CD4-positive, alpha-beta memory T cell (primary cell): Measurements from ENCODE around the gene PAX2. TPM values are rescaled to one million over a fixed set of nuclear protein-coding genes. Genes with fewer than 3 reads are reported as not detected.
A peak's percentile ranks its signal among the peaks of the same experiment; 100 is the strongest.

Experiments
- CTCF ChIA-PET: fragments of 350-600 bp; sonication (Branson Sonifier 250); formaldehyde crosslinking; loops from one replicate; lab custom pipeline; 2021; ENCODE audit warnings: inconsistent platforms; ENCODE audit not compliant: partially characterized antibody; lab: Charles Lee
- POLR2A ChIA-PET: fragments of 350-600 bp; sonication (Branson Sonifier 250); formaldehyde crosslinking; loops from one replicate; lab custom pipeline; 2021; ENCODE audit not compliant: partially characterized antibody; lab: Charles Lee
- DNase-seq, 5 donors: peaks; one replicate each; pipeline versions ENCODE4 v3.0.0 to v3.0.0-alpha.2; 2020 to 2022; ENCODE audit warnings: mixed read lengths in 1 of 5
- H3K27ac ChIP-seq: one replicate; pipeline ENCODE4 v1.7.0; 2013; ENCODE audit warnings: low read depth, low read length
- H3K27me3 ChIP-seq: 2 replicates; pipeline ENCODE4 v1.7.0; 2013; ENCODE audit warnings: mild to moderate bottlenecking, low read length, moderate library complexity; ENCODE audit not compliant: insufficient read depth
- H3K36me3 ChIP-seq: 2 replicates; pipeline ENCODE4 v1.7.0; 2013; ENCODE audit warnings: mild to moderate bottlenecking, low read length, moderate library complexity; ENCODE audit not compliant: insufficient read depth
- H3K4me1 ChIP-seq: 2 replicates; pipeline ENCODE4 v1.7.0; 2013; ENCODE audit warnings: mild to moderate bottlenecking, low read length, moderate library complexity; ENCODE audit not compliant: insufficient read depth
- H3K4me3 ChIP-seq, 2 donors: one replicate each; pipeline ENCODE4 v1.7.0; 2013; ENCODE audit warnings: low read length in 2 of 2, mild to moderate bottlenecking in 1 of 2
- H3K9me3 ChIP-seq, 2 donors: one replicate each; pipeline ENCODE4 v1.7.0; 2013; ENCODE audit warnings: low read length in 2 of 2, control low read depth in 1 of 2; ENCODE audit not compliant: control insufficient read depth in 1 of 2
- H3K27ac Mint-ChIP-seq, 7 donors: one replicate each; pipeline ENCODE4 v1.8.0; 2020 to 2021; ENCODE audit warnings: mixed read lengths in 7 of 7, mild to moderate bottlenecking in 6 of 7, inconsistent platforms in 3 of 7, moderate library complexity in 3 of 7
- H3K27me3 Mint-ChIP-seq, 2 donors: one replicate each; pipeline ENCODE4 v1.8.0; 2020 to 2021; ENCODE audit warnings: mixed read lengths in 2 of 2
- H3K36me3 Mint-ChIP-seq, 2 donors: one replicate each; pipeline ENCODE4 v1.8.0; 2020 to 2021; ENCODE audit warnings: mixed read lengths in 2 of 2, inconsistent platforms in 1 of 2, mild to moderate bottlenecking in 1 of 2
- H3K4me1 Mint-ChIP-seq, 4 donors: one replicate each; pipeline ENCODE4 v1.8.0; 2020 to 2021; ENCODE audit warnings: mixed read lengths in 4 of 4, mild to moderate bottlenecking in 1 of 4
- H3K4me3 Mint-ChIP-seq, 8 donors: one replicate each; pipeline ENCODE4 v1.8.0; 2020 to 2021; ENCODE audit warnings: mixed read lengths in 8 of 8, mild to moderate bottlenecking in 7 of 8, moderate library complexity in 6 of 8, inconsistent platforms in 3 of 8
- H3K9me3 Mint-ChIP-seq, 8 donors: one replicate each; pipeline ENCODE4 v1.8.0; 2020 to 2021; ENCODE audit warnings: mixed read lengths in 8 of 8, mild to moderate bottlenecking in 5 of 8, inconsistent platforms in 3 of 8, moderate library complexity in 1 of 8
- intact Hi-C: fragments of 100-400 bp; cut with micrococcal nuclease; formaldehyde crosslinking; loops from one replicate; pipeline ENCODE4 v1.15.1; 2023
- polyA plus RNA-seq, 2 donors: library from polyadenylated mRNA; unstranded; fragments of 300-500 nt; fragmentation: Illumina TruSeq; gene quantifications; one replicate each; pipeline ENCODE4 v1.2.3, GENCODE V29; 2021
- total RNA-seq, 2 experiments: library from RNA; stranded (reverse); gene quantifications; one replicate each; pipeline ENCODE4 v1.2.3, GENCODE V29; 2021

The PAX2 gene
- total and polyA plus RNA-seq, 4 experiments from 2014 or later = not detected

DNA sequence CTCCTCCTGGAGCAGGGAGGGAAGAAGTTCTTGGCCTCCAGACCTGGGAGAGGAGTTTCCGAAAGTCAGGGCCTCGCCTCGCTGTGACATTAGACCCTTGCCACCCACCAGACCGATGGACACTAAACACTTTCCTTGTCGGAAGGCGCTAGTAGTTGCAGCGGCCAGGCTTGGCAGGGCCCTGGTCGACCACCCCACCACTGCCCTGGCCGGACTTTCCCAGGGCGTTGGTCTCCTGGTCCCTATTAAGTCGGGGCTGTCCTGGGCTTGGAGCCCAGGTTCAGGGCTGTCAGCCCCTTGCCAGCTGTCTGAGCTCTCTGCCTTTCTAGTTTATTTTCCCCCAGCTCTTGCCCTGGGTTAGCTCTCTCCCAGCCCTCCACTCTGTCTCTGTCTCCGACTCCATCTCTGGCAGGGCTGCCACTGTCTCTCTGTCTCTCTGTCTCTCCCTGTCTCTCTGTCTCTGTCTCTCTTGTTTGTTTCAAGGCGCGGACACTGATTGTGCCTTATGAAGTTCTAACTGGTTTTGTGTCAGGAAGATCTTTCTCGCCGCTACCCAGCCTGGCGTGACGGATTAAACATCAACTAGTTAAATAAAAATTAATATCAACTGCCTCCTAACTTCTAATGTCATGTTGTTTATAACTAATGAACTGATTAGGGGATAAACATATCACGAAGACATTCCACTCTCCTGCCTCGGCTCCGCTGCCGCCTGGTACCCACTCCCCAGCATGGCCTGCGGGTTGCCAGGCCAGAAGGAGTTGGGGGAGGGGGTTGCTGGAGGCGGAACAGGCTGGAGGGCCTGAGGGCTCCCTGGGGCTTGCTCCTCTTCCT is 13.8 kb upstream of the PAX2 start:
- H3K9me3 ChIP-seq = no peaks in the 10 kb centered on the region
- ChIA-PET POLR2A (no interaction called here), CTCF (no interaction called here)
- peaks cover 66 to 77% of the 10 kb centered on the region in 2 donors for H3K27me3 Mint-ChIP-seq
- no peak overlapping the region for H3K27ac ChIP-seq
- peak overlapping the region; percentile 41 to 89 (median 65) for H3K4me3 Mint-ChIP-seq
- H3K4me1 ChIP-seq = peaks cover 24% of the 10 kb centered on the region
- H3K27ac Mint-ChIP-seq = peak overlapping the region in 1 of 7 donors; percentile 72
- no peak for DNase-seq
- peaks cover 17 to 48% (median 34%) of the 10 kb centered on the region in 4 donors for H3K4me1 Mint-ChIP-seq
- no peak overlapping the region for H3K4me3 ChIP-seq
- no peaks in the 10 kb centered on the region for H3K36me3 ChIP-seq
- H3K27me3 ChIP-seq = peaks cover 52% of the 10 kb centered on the region
- intact Hi-C loops = no loop called here
- H3K9me3 Mint-ChIP-seq = peaks cover 0 to 2% (median 0%) of the 10 kb centered on the region in 8 donors
- no peaks in the 10 kb centered on the region for H3K36me3 Mint-ChIP-seq

- no peak overlapping the region for H3K27ac ChIP-seq
- CTCF ChIA-PET = no interaction called here
- H3K27ac Mint-ChIP-seq = no peak overlapping the region
- no peaks in the 10 kb centered on the region for H3K9me3 ChIP-seq
- H3K4me3 Mint-ChIP-seq = peak overlapping the region in 5 of 8 donors; percentile 12 to 63 (median 43)
- peaks cover 0 to 4% (median 0%) of the 10 kb centered on the region in 8 donors for H3K9me3 Mint-ChIP-seq
- H3K36me3 Mint-ChIP-seq = no peaks in the 10 kb centered on the region
- no peaks in the 10 kb centered on the region for H3K36me3 ChIP-seq
- DNase-seq = no peak
- no peak overlapping the region for H3K4me3 ChIP-seq
- intact Hi-C loops = no loop called here
- peaks cover 67 to 80% of the 10 kb centered on the region in 2 donors for H3K27me3 Mint-ChIP-seq
- H3K4me1 Mint-ChIP-seq = peaks cover 17 to 53% (median 37%) of the 10 kb centered on the region in 4 donors
- peaks cover 25% of the 10 kb centered on the region for H3K4me1 ChIP-seq
- POLR2A ChIA-PET = no interaction called here
- peaks cover 58% of the 10 kb centered on the region for H3K27me3 ChIP-seq
Observed at GRCh38 chr10:100732241-100732596, 13.2 kb upstream of the PAX2 start.

DNA sequence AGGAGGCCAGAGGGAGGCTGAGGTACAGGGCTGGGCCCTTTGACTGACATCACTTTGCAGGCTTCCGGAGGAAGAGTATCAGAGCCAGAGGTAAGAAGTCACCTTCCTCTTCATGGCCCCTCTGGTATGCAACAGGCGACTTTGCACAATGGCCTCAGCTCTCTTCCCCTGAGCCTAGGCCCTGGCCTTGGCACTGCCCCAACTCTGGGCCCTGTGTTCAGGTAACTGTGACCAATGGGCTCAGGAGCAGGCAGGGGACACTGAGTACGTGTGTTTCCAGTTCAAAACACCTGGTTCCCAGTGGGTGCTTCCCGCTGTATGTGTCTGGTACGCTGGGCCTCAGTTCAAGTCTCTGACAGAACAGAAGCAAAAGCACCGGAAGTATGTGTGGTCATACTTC is 12.1 kb upstream of the PAX2 start:
- H3K36me3 Mint-ChIP-seq = no peaks in the 10 kb centered on the region
- Histone ChIP-seq H3K4me3 (no peak overlapping the region), H3K4me1 (peaks cover 36% of the 10 kb centered on the region), H3K36me3 (no peaks in the 10 kb centered on the region), H3K9me3 (no peaks in the 10 kb centered on the region), H3K27me3 (peaks cover 64% of the 10 kb centered on the region), H3K27ac (no peak overlapping the region)
- POLR2A ChIA-PET = no interaction called here
- H3K27me3 Mint-ChIP-seq = peaks cover 61 to 78% of the 10 kb centered on the region in 2 donors
- H3K9me3 Mint-ChIP-seq = peaks cover 0 to 4% (median 0%) of the 10 kb centered on the region in 8 donors
- CTCF ChIA-PET = interaction anchor here (1.2 kb wide), 1 partner anchor 10 kb away, joined by 3 read pairs; no protein-coding TSS in a partner anchor
- intact Hi-C loops = no loop called here
- H3K27ac Mint-ChIP-seq = no peak overlapping the region
- H3K4me1 Mint-ChIP-seq = peaks cover 18 to 64% (median 45%) of the 10 kb centered on the region in 4 donors
- no peak overlapping the region for H3K4me3 Mint-ChIP-seq
- no peak for DNase-seq

GRCh38 chr10:100734295-100735086 is 10.9 kb upstream of the PAX2 start:
- H3K36me3 ChIP-seq = no peaks in the 10 kb centered on the region
- Mint-ChIP-seq H3K9me3 (peaks cover 0 to 2% (median 0%) of the 10 kb centered on the region in 8 donors), H3K4me1 (peaks cover 15 to 58% (median 40%) of the 10 kb centered on the region in 4 donors), H3K27me3 (peaks cover 55 to 71% of the 10 kb centered on the region in 2 donors), H3K36me3 (no peaks in the 10 kb centered on the region), H3K27ac (no peak overlapping the region), H3K4me3 (peak overlapping the region in 2 of 8 donors; percentile 0 to 1)
- ChIA-PET CTCF (no interaction called here), POLR2A (no interaction called here)
- no peak overlapping the region for H3K4me3 ChIP-seq
- H3K4me1 ChIP-seq = peaks cover 31% of the 10 kb centered on the region
- peaks cover 64% of the 10 kb centered on the region for H3K27me3 ChIP-seq
- no peak overlapping the region for H3K27ac ChIP-seq
- intact Hi-C loops = no loop called here
- DNase-seq = no peak
- no peaks in the 10 kb centered on the region for H3K9me3 ChIP-seq

DNA sequence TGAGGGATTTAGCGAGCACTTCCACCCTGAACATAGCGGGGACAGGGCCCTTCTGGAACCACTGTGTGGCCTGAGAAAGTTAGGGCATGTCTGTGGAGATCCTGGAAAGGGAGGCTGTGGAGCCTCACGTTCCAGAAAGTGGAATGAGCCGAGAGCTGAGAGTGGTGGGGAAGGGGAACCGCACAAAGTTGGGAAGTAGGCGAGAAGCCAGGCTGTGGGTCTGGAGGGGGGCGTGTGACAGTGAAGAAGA is 10.4 kb upstream of the PAX2 start:
- Histone ChIP-seq H3K4me3 (no peak overlapping the region), H3K27me3 (peaks cover 59% of the 10 kb centered on the region), H3K9me3 (no peaks in the 10 kb centered on the region), H3K27ac (no peak overlapping the region), H3K4me1 (peaks cover 25% of the 10 kb centered on the region), H3K36me3 (no peaks in the 10 kb centered on the region)
- H3K27me3 Mint-ChIP-seq = peaks cover 58 to 72% of the 10 kb centered on the region in 2 donors
- DNase-seq = no peak
- H3K27ac Mint-ChIP-seq = no peak overlapping the region
- intact Hi-C loops = no loop called here
- POLR2A ChIA-PET = no interaction called here
- peaks cover 14 to 58% (median 37%) of the 10 kb centered on the region in 4 donors for H3K4me1 Mint-ChIP-seq
- H3K4me3 Mint-ChIP-seq = peak overlapping the region in 4 of 8 donors; percentile 0 to 64 (median 36)
- H3K9me3 Mint-ChIP-seq = peaks cover 0 to 2% (median 0%) of the 10 kb centered on the region in 8 donors
- CTCF ChIA-PET = no interaction called here
- no peaks in the 10 kb centered on the region for H3K36me3 Mint-ChIP-seq

DNA sequence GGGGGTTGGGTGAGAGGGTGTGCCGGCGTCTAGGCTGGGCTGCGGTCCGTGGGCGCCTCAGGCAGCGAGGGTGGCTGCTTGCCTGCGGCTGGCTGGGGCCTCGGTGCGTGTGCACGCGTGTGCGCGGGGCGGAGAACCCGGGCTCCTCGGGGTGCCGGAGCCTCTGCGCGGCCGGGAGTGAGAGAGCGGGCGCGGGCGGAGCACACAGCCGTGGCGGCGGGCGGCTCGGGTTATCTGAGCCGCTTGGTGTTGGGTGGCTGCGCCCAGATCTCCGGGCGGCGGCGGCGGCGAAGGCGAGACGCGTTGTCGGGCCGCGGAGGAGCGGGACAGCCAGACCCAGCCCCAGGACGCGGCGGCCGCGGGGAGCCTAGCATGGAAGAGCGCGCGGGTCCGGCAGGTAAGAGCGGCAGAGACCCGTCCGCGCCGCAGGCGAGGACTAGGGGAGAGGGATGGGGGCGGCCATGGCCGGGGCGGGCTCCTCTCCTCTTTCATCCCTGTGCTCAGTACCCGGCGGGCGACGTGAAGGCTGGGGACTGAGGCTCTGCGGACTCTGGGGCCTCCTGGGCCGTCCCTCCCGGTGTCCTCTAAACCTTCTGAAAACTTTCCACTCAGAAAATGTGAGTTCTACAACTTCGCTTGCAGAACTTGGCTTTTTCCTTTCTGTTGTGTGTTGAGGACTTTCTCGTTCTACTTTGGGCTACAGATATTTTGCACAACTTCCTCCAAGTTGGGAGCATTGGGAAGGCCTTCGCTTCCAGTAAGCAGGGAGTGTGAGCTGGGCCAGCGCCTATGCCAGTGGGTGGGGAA is 9.8 kb upstream of the PAX2 start:
- H3K36me3 ChIP-seq = no peaks in the 10 kb centered on the region

More for the DNA sequence above, 9.8 kb upstream of the PAX2 start:
- Histone ChIP-seq H3K4me1 (peaks cover 20% of the 10 kb centered on the region), H3K4me3 (no peak overlapping the region), H3K9me3 (no peaks in the 10 kb centered on the region), H3K27me3 (peaks cover 55% of the 10 kb centered on the region), H3K27ac (no peak overlapping the region)
- no peaks in the 10 kb centered on the region for H3K36me3 Mint-ChIP-seq
- ChIA-PET CTCF (no interaction called here), POLR2A (no interaction called here)
- H3K4me3 Mint-ChIP-seq = peak overlapping the region in 2 of 8 donors; percentile 6 to 49
- H3K4me1 Mint-ChIP-seq = peaks cover 13 to 58% (median 32%) of the 10 kb centered on the region in 4 donors
- DNase-seq = no peak
- no peak overlapping the region for H3K27ac Mint-ChIP-seq
- peaks cover 0 to 2% (median 0%) of the 10 kb centered on the region in 8 donors for H3K9me3 Mint-ChIP-seq
- intact Hi-C loops = no loop called here
- peaks cover 58 to 75% of the 10 kb centered on the region in 2 donors for H3K27me3 Mint-ChIP-seq
